GM23338 (cell line): ENCODE measurements around the gene HYKK.

ENCODE experiments used
- CREB1 ChIP-seq: fragments of 250-450 bp; sonication (Bioruptor Pico); IDR thresholded peaks from 2 replicates; pipeline ENCODE4 v1.5.0; 2020; ENCODE audit warnings: low read depth, mild to moderate bottlenecking, moderate library complexity
- EZH2 ChIP-seq: fragments of 200-600 bp; sonication (generic); IDR thresholded peaks from one replicate; pipeline ENCODE4 v1.8.0; 2017; ENCODE audit warnings: antibody characterized with exemption, mild to moderate bottlenecking, low read depth; ENCODE audit not compliant: unreplicated experiment
- EZH2phosphoT487 ChIP-seq: fragments of 200-600 bp; sonication (generic); IDR thresholded peaks from one replicate; pipeline ENCODE4 v1.8.1; 2018; ENCODE audit warnings: antibody characterized with exemption; ENCODE audit not compliant: unreplicated experiment
- JUNB ChIP-seq: IDR thresholded peaks from one replicate; pipeline ENCODE4 v1.6.1; 2016; ENCODE audit warnings: antibody characterized with exemption; ENCODE audit not compliant: unreplicated experiment
- POLR2AphosphoS5 ChIP-seq: IDR thresholded peaks from 2 replicates; pipeline ENCODE4 v1.6.1; 2016; ENCODE audit warnings: antibody characterized with exemption, low read depth
- ZNF331 ChIP-seq: fragments of 250-450 bp; sonication (Bioruptor Pico); IDR thresholded peaks from 2 replicates; pipeline ENCODE4 v1.5.0; 2020; ENCODE audit warnings: low read depth, mild to moderate bottlenecking, moderate library complexity
- TF ChIP-seq, protein P1 (sequence below), 2 experiments: fragments of 200-600 bp in 1 of 2; sonication (generic) in 1 of 2; conservative IDR thresholded peaks; 2 replicates each; pipeline versions ENCODE4 v1.5.1 to v1.6.1; 2016 to 2017; ENCODE audit warnings: antibody characterized with exemption in 2 of 2, low read depth in 2 of 2, mild to moderate bottlenecking in 2 of 2, moderate library complexity in 1 of 2
- TF ChIP-seq, protein P2 (sequence below): IDR thresholded peaks from one replicate; pipeline ENCODE4 v1.6.1; 2018; ENCODE audit warnings: antibody characterized with exemption; ENCODE audit not compliant: unreplicated experiment

- TF ChIP-seq POLR2AphosphoS5 = no peak
- TF ChIP-seq, protein P1, sequence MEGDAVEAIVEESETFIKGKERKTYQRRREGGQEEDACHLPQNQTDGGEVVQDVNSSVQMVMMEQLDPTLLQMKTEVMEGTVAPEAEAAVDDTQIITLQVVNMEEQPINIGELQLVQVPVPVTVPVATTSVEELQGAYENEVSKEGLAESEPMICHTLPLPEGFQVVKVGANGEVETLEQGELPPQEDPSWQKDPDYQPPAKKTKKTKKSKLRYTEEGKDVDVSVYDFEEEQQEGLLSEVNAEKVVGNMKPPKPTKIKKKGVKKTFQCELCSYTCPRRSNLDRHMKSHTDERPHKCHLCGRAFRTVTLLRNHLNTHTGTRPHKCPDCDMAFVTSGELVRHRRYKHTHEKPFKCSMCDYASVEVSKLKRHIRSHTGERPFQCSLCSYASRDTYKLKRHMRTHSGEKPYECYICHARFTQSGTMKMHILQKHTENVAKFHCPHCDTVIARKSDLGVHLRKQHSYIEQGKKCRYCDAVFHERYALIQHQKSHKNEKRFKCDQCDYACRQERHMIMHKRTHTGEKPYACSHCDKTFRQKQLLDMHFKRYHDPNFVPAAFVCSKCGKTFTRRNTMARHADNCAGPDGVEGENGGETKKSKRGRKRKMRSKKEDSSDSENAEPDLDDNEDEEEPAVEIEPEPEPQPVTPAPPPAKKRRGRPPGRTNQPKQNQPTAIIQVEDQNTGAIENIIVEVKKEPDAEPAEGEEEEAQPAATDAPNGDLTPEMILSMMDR (conservative IDR thresholded peaks at IDR 0.05; ENCODE audit: low read depth in 2 of 2) = no peak
- no peak for TF ChIP-seq JUNB
- no peak for TF ChIP-seq EZH2phosphoT487
- TF ChIP-seq EZH2 = no peak
- TF ChIP-seq ZNF331 (CRISPR knock-in tag) = no peak
- TF ChIP-seq, protein P2, sequence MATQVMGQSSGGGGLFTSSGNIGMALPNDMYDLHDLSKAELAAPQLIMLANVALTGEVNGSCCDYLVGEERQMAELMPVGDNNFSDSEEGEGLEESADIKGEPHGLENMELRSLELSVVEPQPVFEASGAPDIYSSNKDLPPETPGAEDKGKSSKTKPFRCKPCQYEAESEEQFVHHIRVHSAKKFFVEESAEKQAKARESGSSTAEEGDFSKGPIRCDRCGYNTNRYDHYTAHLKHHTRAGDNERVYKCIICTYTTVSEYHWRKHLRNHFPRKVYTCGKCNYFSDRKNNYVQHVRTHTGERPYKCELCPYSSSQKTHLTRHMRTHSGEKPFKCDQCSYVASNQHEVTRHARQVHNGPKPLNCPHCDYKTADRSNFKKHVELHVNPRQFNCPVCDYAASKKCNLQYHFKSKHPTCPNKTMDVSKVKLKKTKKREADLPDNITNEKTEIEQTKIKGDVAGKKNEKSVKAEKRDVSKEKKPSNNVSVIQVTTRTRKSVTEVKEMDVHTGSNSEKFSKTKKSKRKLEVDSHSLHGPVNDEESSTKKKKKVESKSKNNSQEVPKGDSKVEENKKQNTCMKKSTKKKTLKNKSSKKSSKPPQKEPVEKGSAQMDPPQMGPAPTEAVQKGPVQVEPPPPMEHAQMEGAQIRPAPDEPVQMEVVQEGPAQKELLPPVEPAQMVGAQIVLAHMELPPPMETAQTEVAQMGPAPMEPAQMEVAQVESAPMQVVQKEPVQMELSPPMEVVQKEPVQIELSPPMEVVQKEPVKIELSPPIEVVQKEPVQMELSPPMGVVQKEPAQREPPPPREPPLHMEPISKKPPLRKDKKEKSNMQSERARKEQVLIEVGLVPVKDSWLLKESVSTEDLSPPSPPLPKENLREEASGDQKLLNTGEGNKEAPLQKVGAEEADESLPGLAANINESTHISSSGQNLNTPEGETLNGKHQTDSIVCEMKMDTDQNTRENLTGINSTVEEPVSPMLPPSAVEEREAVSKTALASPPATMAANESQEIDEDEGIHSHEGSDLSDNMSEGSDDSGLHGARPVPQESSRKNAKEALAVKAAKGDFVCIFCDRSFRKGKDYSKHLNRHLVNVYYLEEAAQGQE = no peak
- TF ChIP-seq CREB1 (CRISPR knock-in tag) = no peak
These were observed 31.0 kb downstream of the HYKK start for GRCh38 chr15:78538358-78538757.
